ENCODE data around the gene FZD10. TPM values are rescaled to one million over a fixed set of nuclear protein-coding genes. Genes with fewer than 3 reads are reported as not detected.

FZD10 gene, protein sequence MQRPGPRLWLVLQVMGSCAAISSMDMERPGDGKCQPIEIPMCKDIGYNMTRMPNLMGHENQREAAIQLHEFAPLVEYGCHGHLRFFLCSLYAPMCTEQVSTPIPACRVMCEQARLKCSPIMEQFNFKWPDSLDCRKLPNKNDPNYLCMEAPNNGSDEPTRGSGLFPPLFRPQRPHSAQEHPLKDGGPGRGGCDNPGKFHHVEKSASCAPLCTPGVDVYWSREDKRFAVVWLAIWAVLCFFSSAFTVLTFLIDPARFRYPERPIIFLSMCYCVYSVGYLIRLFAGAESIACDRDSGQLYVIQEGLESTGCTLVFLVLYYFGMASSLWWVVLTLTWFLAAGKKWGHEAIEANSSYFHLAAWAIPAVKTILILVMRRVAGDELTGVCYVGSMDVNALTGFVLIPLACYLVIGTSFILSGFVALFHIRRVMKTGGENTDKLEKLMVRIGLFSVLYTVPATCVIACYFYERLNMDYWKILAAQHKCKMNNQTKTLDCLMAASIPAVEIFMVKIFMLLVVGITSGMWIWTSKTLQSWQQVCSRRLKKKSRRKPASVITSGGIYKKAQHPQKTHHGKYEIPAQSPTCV
- 0.04 and 0.16 TPM in 2 replicates for total RNA-seq

GRCh38 chr12:130162267-130162666 is at the start of gene FZD10:
FZD10 (plus strand) TSS chr12:130162464; CDS start chr12:130162943, 479 bp downstream.

Other genes starting within 250 kb of the FZD10 start
- under 0.01 TPM in 1 of 2 replicates, not detected in the other for gene PIWIL1, start 175.4 kb downstream of the FZD10 start, total RNA-seq